Measurements from ENCODE around the gene ORM2. TPM values are rescaled to one million over a fixed set of nuclear protein-coding genes. Genes with fewer than 3 reads are reported as not detected.

ORM2 gene
- total and polyA plus RNA-seq, 9 of the 15 experiments (the other 6 are each of a cell fraction or from before 2014, with no cell fraction given) = 0.98 TPM; not detected in 8

GRCh38 chr9:114282104-114282485 lies 47.6 kb upstream of the ORM2 start:
- BruUV-seq (replicated peaks) = no TSS peak
- CTCF ChIA-PET (ENCODE audit: low intra/inter-chr PET ratio) = no interaction called here
- no peak overlapping the region for H3K4me3 ChIP-seq
- H3K27ac ChIP-seq (ENCODE audit: extremely low read depth, low read depth, low read length) = no peak overlapping the region
- in situ Hi-C loops (cut with MboI) = loop anchor here (10.0 kb wide), 3 partner anchors 127 to 597 kb away; partner anchors contain the start of gene COL27A1
- TF ChIP-seq CCNT2 (IDR thresholded peaks at IDR 0.05; ENCODE audit: borderline replicate concordance, extremely low read depth, insufficient read length, low read depth, low read length) (no peak), RFX1 (IDR thresholded peaks at IDR 0.05) (0 out of 2 replicates have a peak, but pooled peaks have one; percentile 9), HNRNPL (IDR thresholded peaks at IDR 0.05; ENCODE audit: low read depth, low read length) (no peak)
- peaks cover 13% of the 10 kb centered on the region for H4K20me1 ChIP-seq (replicated peaks; ENCODE audit: control insufficient read depth, insufficient read depth, low read length)
- H3K9ac ChIP-seq (ENCODE audit: insufficient read depth in 1 of 2, low read depth in 2 of 2, low read length in 2 of 2) = no peak overlapping the region
- ATAC-seq = no peak
- no peaks in the 10 kb centered on the region for H3K79me2 ChIP-seq (ENCODE audit: control insufficient read depth, insufficient read depth, low read length)
- peaks cover 15 to 61% of the 10 kb centered on the region in 2 experiments for H3K27me3 ChIP-seq (ENCODE audit: control insufficient read depth in 2 of 2, insufficient read depth in 2 of 2, low read length in 2 of 2)
- no peaks in the 10 kb centered on the region for H3K9me1 ChIP-seq (ENCODE audit: control insufficient read depth, insufficient read depth, low read length)
- POLR2A ChIA-PET = no interaction called here
- 0% methylated on average over 3 of the region's 10 CpGs for WGBS (ENCODE audit: insufficient coverage, low coverage, missing lambda C conversion rate)
- H3K4me1 ChIP-seq (replicated peaks in 1 of 2; ENCODE audit: control insufficient read depth in 2 of 2, insufficient read depth in 2 of 2, low read length in 2 of 2) = peaks cover 0 to 4% of the 10 kb centered on the region in 2 experiments; a peak in 2 of 5 replicates
- no peak overlapping the region for H3K4me2 ChIP-seq (ENCODE audit: insufficient read depth, low read length)
- no peak overlapping the region for H2AFZ ChIP-seq (ENCODE audit: low read depth, low read length)
- no peaks in the 10 kb centered on the region for H3K9me3 ChIP-seq (replicated peaks; ENCODE audit: control insufficient read depth, insufficient read depth, low read depth, low read length)
- intact Hi-C loops (cut with micrococcal nuclease) = no loop called here
- FAIRE-seq = no peak
- H3K36me3 ChIP-seq (ENCODE audit: control insufficient read depth, insufficient read depth, low read length) = no peaks in the 10 kb centered on the region
- no peak for DNase-seq (ENCODE audit: extremely low read depth in 1 of 4, low spot score in 3 of 4)

- H3K4me2 ChIP-seq (ENCODE audit: insufficient read depth, low read length) = no peak overlapping the region
- no TSS peak for BruUV-seq (replicated peaks)
- intact Hi-C loops (cut with micrococcal nuclease) = no loop called here
- ChIA-PET POLR2A (interaction anchor here (0.8 kb wide), 1 partner anchor 66 kb away, joined by 3 read pairs; no protein-coding TSS in a partner anchor), CTCF (ENCODE audit: low intra/inter-chr PET ratio) (no interaction called here)
- no peaks in the 10 kb centered on the region for H3K9me3 ChIP-seq (replicated peaks; ENCODE audit: control insufficient read depth, insufficient read depth, low read depth, low read length)
- H2AFZ ChIP-seq (ENCODE audit: low read depth, low read length) = no peak overlapping the region
- peaks cover 0 to 4% of the 10 kb centered on the region in 2 experiments; a peak in 2 of 5 replicates for H3K4me1 ChIP-seq (replicated peaks in 1 of 2; ENCODE audit: control insufficient read depth in 2 of 2, insufficient read depth in 2 of 2, low read length in 2 of 2)
- H4K20me1 ChIP-seq (replicated peaks; ENCODE audit: control insufficient read depth, insufficient read depth, low read length) = peaks cover 12% of the 10 kb centered on the region; the same call in 1 of the 2 replicates
- no peaks in the 10 kb centered on the region for H3K79me2 ChIP-seq (ENCODE audit: control insufficient read depth, insufficient read depth, low read length)
- H3K27me3 ChIP-seq (ENCODE audit: control insufficient read depth in 2 of 2, insufficient read depth in 2 of 2, low read length in 2 of 2) = peaks cover 15 to 61% of the 10 kb centered on the region in 2 experiments
- in situ Hi-C loops (cut with MboI) = loop anchor here (10.0 kb wide), 3 partner anchors 128 to 598 kb away; partner anchors contain the start of gene COL27A1
- ATAC-seq (no peak), DNase-seq (ENCODE audit: extremely low read depth in 1 of 4, low spot score in 3 of 4) (no peak), FAIRE-seq (no peak)
- no peaks in the 10 kb centered on the region for H3K36me3 ChIP-seq (ENCODE audit: control insufficient read depth, insufficient read depth, low read length)
- no peak overlapping the region for H3K4me3 ChIP-seq
- H3K9me1 ChIP-seq (ENCODE audit: control insufficient read depth, insufficient read depth, low read length) = no peaks in the 10 kb centered on the region
- 2% methylated on average over 6 of the region's 6 CpGs for WGBS (ENCODE audit: insufficient coverage, low coverage, missing lambda C conversion rate)
- no peak overlapping the region for H3K27ac ChIP-seq (ENCODE audit: extremely low read depth, low read depth, low read length)
- H3K9ac ChIP-seq (ENCODE audit: insufficient read depth in 1 of 2, low read depth in 2 of 2, low read length in 2 of 2) = no peak overlapping the region
- TF ChIP-seq MXD1 (CRISPR knock-in tag; IDR thresholded peaks at IDR 0.05; ENCODE audit: borderline replicate concordance, poor library complexity, severe bottlenecking) = no peak
- TF ChIP-seq TFAP4 (CRISPR knock-in tag; IDR thresholded peaks at IDR 0.05; ENCODE audit: borderline replicate concordance) = no peak
- no peak for TF ChIP-seq AFF4 (CRISPR knock-in tag; IDR thresholded peaks at IDR 0.05)
- no peak for TF ChIP-seq KAT8 (IDR thresholded peaks at IDR 0.05; ENCODE audit: low read depth)
Measured at GRCh38 chr9:114282507-114282906, 47.2 kb upstream of the ORM2 start.

Data from K562 (cell line).